Measurements from ENCODE around the gene SPNS1. TPM values are rescaled to one million over a fixed set of nuclear protein-coding genes. Genes with fewer than 3 reads are reported as not detected.
"Not testable (repeated sequence)": the region's sequence is repeated elsewhere in the genome, so short reads cannot be mapped to it uniquely, and the experiment has no call there.

SPNS1 gene
- total RNA-seq, 4 donors from 2014 or later: 24.2 to 34.6 (median 34.0) TPM

GRCh38 chr16:28990375-28991040 lies 15.9 kb downstream of the SPNS1 start:
- intact Hi-C loops (cut with DNase I; ENCODE audit: low total_unique reads): no loop called here
- TF ChIP-seq POLR2A (IDR thresholded peaks at IDR 0.05) (no peak), CTCF (IDR thresholded peaks at IDR 0.05) (no peak)
- H3K4me3 ChIP-seq (ENCODE audit: low read depth, poor library complexity, severe bottlenecking): no peak overlapping the region
- DNase-seq (ENCODE audit: low spot score in 2 of 2): no peak
- 84 to 89% methylated on average over 11 of the region's 11 CpGs for WGBS, 2 donors

- no peak for DNase-seq (ENCODE audit: low spot score in 2 of 2)
- intact Hi-C loops (cut with DNase I; ENCODE audit: low total_unique reads): no loop called here
- no peak overlapping the region for H3K4me3 ChIP-seq (ENCODE audit: low read depth, poor library complexity, severe bottlenecking)
- no peak for TF ChIP-seq POLR2A (IDR thresholded peaks at IDR 0.05)
- TF ChIP-seq CTCF (IDR thresholded peaks at IDR 0.05): no peak
- 62 to 73% methylated on average over 8 of the region's 8 CpGs for WGBS, 2 donors
These were observed 17.1 kb downstream of the SPNS1 start for GRCh38 chr16:28991687-28992086.

- 89 to 93% methylated on average over 10 of the region's 10 CpGs for WGBS, 2 donors
- intact Hi-C loops (cut with DNase I; ENCODE audit: low total_unique reads): no loop called here
- no peak for TF ChIP-seq CTCF (IDR thresholded peaks at IDR 0.05)
- TF ChIP-seq POLR2A (IDR thresholded peaks at IDR 0.05): no peak
- H3K4me3 ChIP-seq (ENCODE audit: low read depth, poor library complexity, severe bottlenecking): no peak overlapping the region
- DNase-seq (ENCODE audit: low spot score in 2 of 2): no peak
These were observed 17.9 kb downstream of the SPNS1 start for GRCh38 chr16:28992496-28992895.

GRCh38 chr16:28998837-28999236 lies 24.3 kb downstream of the SPNS1 start:
- intact Hi-C loops (cut with DNase I; ENCODE audit: low total_unique reads): no loop called here
- WGBS, 2 donors: 71 to 74% methylated on average over 3 of the region's 3 CpGs
- H3K4me3 ChIP-seq (ENCODE audit: low read depth, poor library complexity, severe bottlenecking): no peak overlapping the region
- no peak for TF ChIP-seq POLR2A (IDR thresholded peaks at IDR 0.05)
- no peak for TF ChIP-seq CTCF (IDR thresholded peaks at IDR 0.05)
- DNase-seq (ENCODE audit: low spot score in 2 of 2): no peak

- no peak for TF ChIP-seq POLR2A (IDR thresholded peaks at IDR 0.05)
- TF ChIP-seq CTCF (IDR thresholded peaks at IDR 0.05): no peak
- DNase-seq (ENCODE audit: low spot score in 2 of 2): no peak
- intact Hi-C loops (cut with DNase I; ENCODE audit: low total_unique reads): no loop called here
- WGBS, 2 donors: 61 to 67% methylated on average over 4 of the region's 4 CpGs
- H3K4me3 ChIP-seq (ENCODE audit: low read depth, poor library complexity, severe bottlenecking): no peak overlapping the region
These were observed 25.0 kb downstream of the SPNS1 start for GRCh38 chr16:28999577-28999976.

- no peak for DNase-seq (ENCODE audit: low spot score in 2 of 2)
- WGBS, 2 donors: 73 to 94% methylated on average over 2 of the region's 2 CpGs
- intact Hi-C loops (cut with DNase I; ENCODE audit: low total_unique reads): no loop called here
- H3K4me3 ChIP-seq (ENCODE audit: low read depth, poor library complexity, severe bottlenecking): no peak overlapping the region
- TF ChIP-seq CTCF (IDR thresholded peaks at IDR 0.05) (no peak), POLR2A (IDR thresholded peaks at IDR 0.05) (no peak)
These were observed 25.4 kb downstream of the SPNS1 start for GRCh38 chr16:29000019-29000418.

- DNase-seq (ENCODE audit: low spot score in 2 of 2); H3K4me3 ChIP-seq (ENCODE audit: low read depth, poor library complexity, severe bottlenecking); intact Hi-C loops (cut with DNase I; ENCODE audit: low total_unique reads): not testable (repeated sequence)
- 69 to 70% methylated on average over 9 of the region's 9 CpGs for WGBS, 2 donors
These were observed 30.0 kb downstream of the SPNS1 start for GRCh38 chr16:29004496-29005139.
